Measurements from ENCODE around the gene SLC13A4.

GRCh38 chr7:135693558-135693957 lies 34.4 kb downstream of the SLC13A4 start:
- TF ChIP-seq CTCF (conservative IDR thresholded peaks at IDR 0.05; ENCODE audit: low read depth, low read length) (no peak), RAD21 (IDR thresholded peaks at IDR 0.05; ENCODE audit: low read length) (no peak), MAFK (IDR thresholded peaks at IDR 0.05; ENCODE audit: low read depth, low read length) (no peak), RFX5 (IDR thresholded peaks at IDR 0.05; ENCODE audit: low read depth, low read length) (no peak), NFE2L2 (IDR thresholded peaks at IDR 0.05; ENCODE audit: low read depth, low read length) (no peak), POLR2A (IDR thresholded peaks at IDR 0.05; ENCODE audit: low read depth, low read length) (no peak), CEBPB (IDR thresholded peaks at IDR 0.05; ENCODE audit: low read depth, low read length) (no peak), ELK1 (IDR thresholded peaks at IDR 0.05; ENCODE audit: borderline replicate concordance, low read depth, low read length) (no peak), USF2 (IDR thresholded peaks at IDR 0.05; ENCODE audit: low read depth, low read length) (no peak), BHLHE40 (IDR thresholded peaks at IDR 0.05; ENCODE audit: low read depth, low read length) (no peak), FOS (IDR thresholded peaks at IDR 0.05; ENCODE audit: low read depth, low read length) (no peak)

Measured in IMR-90 (cell line).